ENCODE data around the gene PLA2G4E. TPM values are rescaled to one million over a fixed set of nuclear protein-coding genes. Genes with fewer than 3 reads are reported as not detected.

Gene PLA2G4E
- total RNA-seq, result not detected in 2 replicates

GRCh38 chr15:42020713-42021273, at the start of gene PLA2G4E:
TSS of gene PLA2G4E (minus strand) at chr15:42021042. CDS start at chr15:42021030, 12 bp downstream.

GRCh38 chr15:41972253-41973242, 48.3 kb downstream of the PLA2G4E start, which contains the start of gene EHD4:
TSS of gene EHD4 (minus strand) at chr15:41972557. CDS start at chr15:41972494, 63 bp downstream.

Other genes with a start within 250 kb of the PLA2G4E start
- gene MAPKBP1, start 246.6 kb downstream of the PLA2G4E start, total RNA-seq, result 4.9 and 5.0 TPM in 2 replicates
- 3.0 and 3.6 TPM in 2 replicates for gene JMJD7, start 192.9 kb downstream of the PLA2G4E start, total RNA-seq
- gene PLA2G4B, start 182.2 kb downstream of the PLA2G4E start, total RNA-seq, result 0.94 and 2.3 TPM in 2 replicates
- under 0.01 and 0.10 TPM in 2 replicates for gene SPTBN5, start 127.0 kb downstream of the PLA2G4E start, total RNA-seq
- 5.6 and 5.8 TPM in 2 replicates for gene EHD4, start 48.5 kb downstream of the PLA2G4E start, total RNA-seq
- gene PLA2G4D, start 73.5 kb upstream of the PLA2G4E start, total RNA-seq, result not detected in 2 replicates
- gene PLA2G4F, start 135.6 kb upstream of the PLA2G4E start, total RNA-seq, result not detected in 2 replicates
- 62.2 and 63.1 TPM in 2 replicates for gene VPS39, start 187.3 kb upstream of the PLA2G4E start, total RNA-seq

Measured in cardiac ventricle fibroblast (primary cell).